HuH-7.5 (cell line): ENCODE measurements around the gene SOAT2.

Source experiments
- DNase-seq: peaks from one replicate; pipeline ENCODE4 v3.0.0; 2011; ENCODE audit warnings: low spot score

Gene SOAT2

GRCh38 chr12:53064613-53065436, 38.5 kb upstream of the SOAT2 start:
- DNase-seq: no peak

- no peak for DNase-seq
Observed at GRCh38 chr12:53065470-53065869, 37.8 kb upstream of the SOAT2 start.

GRCh38 chr12:53065975-53066931, 37.0 kb upstream of the SOAT2 start:
- DNase-seq: peak; percentile 96

DNA sequence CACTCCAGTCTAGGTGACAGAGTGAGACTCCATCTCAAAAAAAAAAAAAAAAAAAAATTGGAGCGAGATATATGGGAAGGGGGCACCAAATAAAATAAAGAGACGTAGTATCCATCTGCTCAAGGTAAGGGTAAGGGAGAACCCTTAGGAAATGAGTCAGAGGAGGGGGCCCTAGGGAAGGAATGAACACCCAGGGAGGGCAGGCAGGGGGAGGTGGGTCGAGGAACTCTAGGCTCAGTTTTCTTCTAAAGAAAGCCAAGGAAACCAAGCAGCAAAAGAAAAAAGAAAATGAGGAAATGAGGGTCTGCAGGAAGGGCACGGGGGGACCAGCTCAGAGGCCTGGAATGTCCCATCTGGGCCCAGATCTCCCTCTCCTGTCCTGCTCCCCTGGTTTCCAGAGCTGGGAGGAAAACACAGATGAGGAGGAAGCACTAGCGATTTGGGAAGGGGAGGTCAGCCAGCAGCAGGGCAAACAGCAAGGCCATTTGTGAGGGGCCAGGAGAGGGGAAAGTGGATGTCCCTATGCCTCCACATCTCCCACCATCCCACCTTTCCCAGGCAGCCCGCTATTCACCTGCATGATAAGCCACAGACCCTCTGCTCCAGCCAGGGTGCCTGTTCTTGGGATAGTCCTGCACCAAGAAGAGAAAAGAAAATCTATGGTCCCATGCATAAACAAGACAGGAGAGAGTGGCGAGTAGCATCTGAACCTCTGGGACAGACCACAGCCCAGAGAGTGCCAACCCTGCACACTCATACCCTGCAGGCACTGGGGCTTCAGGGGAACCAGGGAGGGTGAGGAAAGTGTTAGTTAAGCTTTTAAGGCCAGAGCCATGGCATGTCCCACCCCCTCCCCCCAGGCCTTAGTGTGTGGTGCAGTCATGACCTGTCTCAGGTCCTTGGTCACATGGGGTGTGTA, 36.0 kb upstream of the SOAT2 start:
- no peak for DNase-seq

DNA sequence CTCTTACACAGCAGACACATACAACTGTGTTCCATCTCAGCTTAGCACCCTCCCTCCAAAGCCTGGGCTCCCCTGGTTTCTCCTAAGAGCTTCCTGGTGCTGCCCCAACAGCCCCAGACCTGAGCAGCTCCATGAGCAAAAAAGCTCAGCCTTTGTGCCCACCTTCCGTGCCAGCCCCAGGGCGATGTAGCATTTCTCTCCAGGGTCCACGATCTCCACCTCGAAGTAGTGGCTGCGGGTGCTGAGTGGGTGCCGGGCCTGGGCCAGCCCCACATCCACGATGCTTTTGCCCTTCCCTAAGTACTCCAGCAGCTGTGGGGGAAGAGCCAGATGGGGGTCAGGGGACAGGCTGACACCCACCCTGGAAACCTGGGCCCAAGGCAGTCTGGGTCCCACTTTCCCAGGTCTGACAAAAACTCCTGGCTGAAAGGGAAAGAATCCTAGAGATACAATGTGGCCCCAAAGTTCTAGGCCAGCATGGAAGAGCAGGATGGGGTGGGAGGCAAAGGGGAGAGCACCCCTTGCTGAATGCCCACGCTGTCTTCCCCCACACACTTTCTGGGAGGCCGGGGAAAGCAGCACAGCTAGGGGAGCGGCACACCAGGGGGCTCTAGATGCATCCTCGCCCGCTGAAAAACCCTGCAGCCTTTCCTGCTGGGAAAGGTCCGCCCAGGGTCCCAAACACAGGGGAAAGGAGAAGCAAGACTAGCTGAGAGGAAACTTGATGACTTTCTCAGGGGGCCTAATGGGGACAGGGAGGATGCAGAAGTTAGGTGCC, 35.1 kb upstream of the SOAT2 start:
- DNase-seq: no peak

- DNase-seq: no peak
Observed at GRCh38 chr12:53068811-53069585, 34.3 kb upstream of the SOAT2 start.

GRCh38 chr12:53069621-53070410, 33.5 kb upstream of the SOAT2 start:
- DNase-seq: no peak

DNA sequence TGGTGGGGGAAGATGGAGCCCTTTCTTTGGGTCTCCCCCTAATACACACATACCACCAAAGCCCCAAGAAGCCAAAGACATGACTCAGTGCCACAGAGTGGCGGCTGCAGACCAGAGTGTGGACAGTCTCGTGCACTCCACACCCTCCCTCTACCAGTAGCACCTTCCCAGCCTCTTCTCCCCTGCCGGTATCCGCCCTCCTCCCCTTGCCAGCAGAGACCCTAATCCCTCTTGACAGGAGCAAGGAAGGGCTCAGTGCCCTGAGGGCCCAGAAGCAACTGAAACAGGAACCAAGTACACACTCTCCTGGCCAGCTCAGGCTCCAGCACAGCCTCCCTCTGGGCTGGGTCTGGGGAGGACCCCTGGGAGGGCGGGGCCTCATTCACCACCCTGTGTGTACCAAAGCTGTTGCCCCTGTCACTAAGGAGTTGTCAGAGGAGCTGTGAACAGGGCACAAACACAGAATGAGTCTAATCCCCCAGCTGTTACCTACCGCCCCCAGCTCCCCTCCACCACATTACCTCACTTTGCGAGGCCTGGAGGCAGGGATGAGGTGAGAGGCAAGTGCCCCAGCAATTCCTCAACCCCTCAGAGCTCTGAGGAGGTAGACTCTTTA, 32.3 kb upstream of the SOAT2 start:
- no peak for DNase-seq

- no peak for DNase-seq
Observed at GRCh38 chr12:53071591-53072551, 31.4 kb upstream of the SOAT2 start.

- no peak for DNase-seq
Observed at GRCh38 chr12:53073881-53074280, 29.4 kb upstream of the SOAT2 start.

GRCh38 chr12:53074283-53074998, 28.8 kb upstream of the SOAT2 start:
- no peak for DNase-seq

- no peak for DNase-seq
Observed at GRCh38 chr12:53074999-53075370, 28.3 kb upstream of the SOAT2 start.

DNA sequence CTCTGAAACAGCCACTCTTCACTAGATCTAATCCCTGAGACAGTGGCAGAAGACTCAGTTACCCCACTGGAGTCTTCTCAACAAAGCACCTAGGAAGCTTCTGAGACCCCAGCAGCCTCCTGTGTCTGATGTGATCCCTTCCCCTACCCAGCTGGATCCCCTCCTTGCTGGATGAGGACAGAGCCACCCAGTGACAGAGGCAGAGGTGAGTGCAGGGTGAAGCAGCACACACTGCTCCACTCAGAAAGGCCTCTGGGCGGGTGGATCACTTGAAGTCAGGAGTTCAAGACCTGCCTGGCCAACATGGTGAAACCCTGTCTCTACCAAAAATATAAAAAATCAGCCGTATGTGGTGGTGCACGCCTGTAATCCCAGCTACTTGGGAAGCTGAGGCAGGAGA, 26.8 kb upstream of the SOAT2 start:
- no peak for DNase-seq

- DNase-seq: no peak
Observed at GRCh38 chr12:53077030-53077429, 26.3 kb upstream of the SOAT2 start.

- DNase-seq: no peak
Observed at GRCh38 chr12:53078425-53079225, 24.7 kb upstream of the SOAT2 start.
